GM23338 (cell line): ENCODE results near the gene TFEB. TPM values are rescaled to one million over a fixed set of nuclear protein-coding genes. Genes with fewer than 3 reads are reported as not detected.

Experiments
- ATAC-seq: fragments of 200-7000 bp; cut with Tn5 transposase; 3 replicates; pipeline ENCODE4 v1.9.1; 2020
- DNase-seq: peaks from one replicate; pipeline ENCODE4 v3.0.0-alpha.2; 2015; ENCODE audit warnings: low spot score
- H2AFZ ChIP-seq: fragments of 200-600 bp; sonication (generic); 2 replicates; pipeline ENCODE4 v1.8.0; 2016; ENCODE audit warnings: antibody characterized with exemption, mild to moderate bottlenecking, moderate library complexity
- H3F3A ChIP-seq: fragments of 200-600 bp; sonication (generic); replicated peaks from 2 replicates; pipeline ENCODE4 v1.8.0; 2017; ENCODE audit warnings: antibody characterized with exemption, mixed run types, low read depth
- H3K27ac ChIP-seq: fragments of 200-600 bp; sonication (generic); 2 replicates; pipeline ENCODE4 v1.6.1; 2016; ENCODE audit warnings: low read depth
- H3K27me3 ChIP-seq: fragments of 200-600 bp; sonication (generic); 2 replicates; pipeline ENCODE4 v1.8.0; 2016; ENCODE audit warnings: mild to moderate bottlenecking, mixed run types, moderate library complexity; ENCODE audit not compliant: insufficient read depth
- H3K36me3 ChIP-seq: fragments of 200-600 bp; sonication (generic); 2 replicates; pipeline ENCODE4 v1.8.0; 2016; ENCODE audit warnings: mild to moderate bottlenecking; ENCODE audit not compliant: insufficient read depth
- H3K4me1 ChIP-seq: fragments of 200-600 bp; sonication (generic); 2 replicates; pipeline ENCODE4 v1.8.0; 2016; ENCODE audit warnings: mild to moderate bottlenecking, moderate library complexity; ENCODE audit not compliant: insufficient read depth
- H3K4me2 ChIP-seq: fragments of 200-600 bp; sonication (generic); 2 replicates; pipeline ENCODE4 v1.7.1; 2017; ENCODE audit warnings: mixed run types
- H3K4me3 ChIP-seq: fragments of 200-600 bp; sonication (generic); 2 replicates; pipeline ENCODE4 v1.6.1; 2016; ENCODE audit warnings: mixed run types
- H3K79me2 ChIP-seq: fragments of 200-600 bp; sonication (generic); replicated peaks from 2 replicates; pipeline ENCODE4 v1.8.0; 2017; ENCODE audit warnings: mild to moderate bottlenecking; ENCODE audit not compliant: insufficient read depth
- H3K9me2 ChIP-seq: fragments of 200-600 bp; sonication (generic); 2 replicates; pipeline ENCODE4 v1.8.0; 2017; ENCODE audit not compliant: insufficient read depth
- H4K20me1 ChIP-seq: fragments of 200-600 bp; sonication (generic); replicated peaks from 2 replicates; pipeline ENCODE4 v1.8.0; 2017; ENCODE audit warnings: mild to moderate bottlenecking; ENCODE audit not compliant: insufficient read depth
- H3K27ac Mint-ChIP-seq: 2 replicates; pipeline ENCODE4 v1.8.0; 2020; ENCODE audit warnings: inconsistent platforms, mild to moderate bottlenecking, moderate library complexity, mixed read lengths
- H3K27me3 Mint-ChIP-seq: 3 replicates; pipeline ENCODE4 v1.8.0; 2022; ENCODE audit warnings: low read depth, mild to moderate bottlenecking, moderate library complexity, mixed read lengths, inconsistent platforms; ENCODE audit not compliant: insufficient read depth, poor library complexity
- H3K36me3 Mint-ChIP-seq: 3 replicates; pipeline ENCODE4 v1.8.0; 2021; ENCODE audit warnings: low read depth, mild to moderate bottlenecking, inconsistent platforms, moderate library complexity, mixed read lengths
- H3K4me1 Mint-ChIP-seq: 3 replicates; pipeline ENCODE4 v1.8.0; 2020; ENCODE audit warnings: mild to moderate bottlenecking, inconsistent platforms, mixed read lengths
- H3K4me3 Mint-ChIP-seq: 3 replicates; pipeline ENCODE4 v1.8.0; 2021; ENCODE audit warnings: moderate library complexity, mild to moderate bottlenecking, inconsistent platforms, mixed read lengths
- H3K9me3 Mint-ChIP-seq: 3 replicates; pipeline ENCODE4 v1.8.0; 2020; ENCODE audit warnings: moderate library complexity, mild to moderate bottlenecking, inconsistent platforms, mixed read lengths
- CTCF ChIP-seq, 2 experiments: fragments of 200-600 bp in 1 of 2; sonication (generic) in 1 of 2; conservative IDR thresholded peaks; 2 replicates each; pipeline versions ENCODE4 v1.5.1 to v1.6.1; 2016 to 2017; ENCODE audit warnings: antibody characterized with exemption in 2 of 2, low read depth in 2 of 2, mild to moderate bottlenecking in 2 of 2, moderate library complexity in 1 of 2
- EZH2 ChIP-seq: fragments of 200-600 bp; sonication (generic); IDR thresholded peaks from one replicate; pipeline ENCODE4 v1.8.0; 2017; ENCODE audit warnings: antibody characterized with exemption, mild to moderate bottlenecking, low read depth; ENCODE audit not compliant: unreplicated experiment
- JUNB ChIP-seq: IDR thresholded peaks from one replicate; pipeline ENCODE4 v1.6.1; 2016; ENCODE audit warnings: antibody characterized with exemption; ENCODE audit not compliant: unreplicated experiment
- NANOG ChIP-seq: IDR thresholded peaks from 2 replicates; pipeline ENCODE4 v1.6.1; 2016; ENCODE audit warnings: antibody characterized with exemption, borderline replicate concordance
- polyA plus RNA-seq: library from polyadenylated mRNA; unstranded; fragments of >200 nt; fragmentation: Nextera tagmentation; extraction: Ambion mirVana; gene quantifications from 2 replicates; pipeline ENCODE4 v1.2.1, GENCODE V29; 2016
- total RNA-seq: library from RNA; depleted of rRNA; stranded (reverse); fragments of >200 nt; shearing (Covaris generic); gene quantifications from 2 replicates; pipeline ENCODE4 v1.2.3, GENCODE V29; 2014
- TF ChIP-seq, protein P1 (sequence below): IDR thresholded peaks from one replicate; pipeline ENCODE4 v1.6.1; 2018; ENCODE audit warnings: antibody characterized with exemption; ENCODE audit not compliant: unreplicated experiment
- TF ChIP-seq, protein P2 (sequence below): fragments of 250-450 bp; sonication (Bioruptor Pico); IDR thresholded peaks from 2 replicates; pipeline ENCODE4 v1.5.0; 2020; ENCODE audit warnings: mild to moderate bottlenecking, moderate library complexity

The TFEB gene
- total and polyA plus RNA-seq, 2 experiments from 2014 or later = 1.3 to 4.3 TPM

GRCh38 chr6:41708856-41709255 is 26.6 kb downstream of the TFEB start:
- no peaks in the 10 kb centered on the region for H4K20me1 ChIP-seq
- H3K27me3 Mint-ChIP-seq = peaks cover 8% of the 10 kb centered on the region
- DNase-seq (no peak), ATAC-seq (no peak)
- no peaks in the 10 kb centered on the region for H3K9me3 Mint-ChIP-seq
- no peaks in the 10 kb centered on the region for H3F3A ChIP-seq
- H3K4me3 Mint-ChIP-seq = no peak overlapping the region
- no peak overlapping the region for H3K27ac Mint-ChIP-seq
- H3K27ac ChIP-seq = no peak overlapping the region
- H3K9me2 ChIP-seq = no peaks in the 10 kb centered on the region
- no peak overlapping the region for H2AFZ ChIP-seq
- TF ChIP-seq JUNB (no peak), EZH2 (no peak), NANOG (no peak)
- H3K4me3 ChIP-seq = no peak overlapping the region
- no peaks in the 10 kb centered on the region for H3K79me2 ChIP-seq
- H3K4me1 ChIP-seq = peaks cover 6% of the 10 kb centered on the region; the same call in 1 of the 2 replicates
- no peak overlapping the region for H3K4me2 ChIP-seq
- H3K36me3 ChIP-seq = no peaks in the 10 kb centered on the region
- H3K27me3 ChIP-seq = no peaks in the 10 kb centered on the region
- H3K36me3 Mint-ChIP-seq = no peaks in the 10 kb centered on the region
- H3K4me1 Mint-ChIP-seq = peaks cover 9% of the 10 kb centered on the region

DNA sequence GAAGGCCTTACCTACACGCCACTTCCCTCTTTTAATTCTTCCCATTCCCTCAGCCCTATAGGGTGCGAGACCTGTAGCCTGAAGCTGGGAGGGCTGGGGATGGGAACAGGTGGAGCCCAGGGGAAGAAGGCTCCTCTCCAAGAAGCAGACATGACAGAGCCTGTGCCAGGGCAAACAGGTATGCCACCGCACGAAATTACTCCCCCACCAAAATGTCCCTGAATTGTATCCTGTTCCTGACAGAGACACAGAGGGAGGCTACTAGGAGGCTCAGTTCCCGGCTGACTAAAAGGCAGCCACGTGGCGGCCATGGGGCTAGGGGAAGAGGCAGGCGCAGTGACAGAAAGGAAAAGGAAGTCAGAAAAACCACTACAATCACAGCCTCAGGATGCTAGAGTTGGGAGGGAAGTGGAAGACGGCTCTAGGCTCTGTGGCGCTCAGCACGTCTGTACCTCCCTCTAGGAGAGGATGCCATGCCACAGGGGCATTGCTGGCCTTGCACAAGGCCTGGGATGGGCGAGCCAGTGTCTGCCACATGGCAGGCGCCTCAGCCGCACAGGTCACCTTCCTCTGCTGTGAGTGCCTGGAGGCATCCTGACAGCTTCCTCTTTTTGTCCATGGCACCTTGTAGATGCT is 27.7 kb downstream of the TFEB start:
- no peaks in the 10 kb centered on the region for H3K79me2 ChIP-seq
- no peak overlapping the region for H2AFZ ChIP-seq
- no peaks in the 10 kb centered on the region for H3F3A ChIP-seq
- no peak overlapping the region for H3K4me3 Mint-ChIP-seq
- no peaks in the 10 kb centered on the region for H3K9me3 Mint-ChIP-seq
- H3K4me1 Mint-ChIP-seq = peaks cover 9% of the 10 kb centered on the region
- peaks cover 8% of the 10 kb centered on the region for H3K27me3 Mint-ChIP-seq
- no peak for TF ChIP-seq JUNB
- no peak for TF ChIP-seq EZH2
- TF ChIP-seq, protein P1, sequence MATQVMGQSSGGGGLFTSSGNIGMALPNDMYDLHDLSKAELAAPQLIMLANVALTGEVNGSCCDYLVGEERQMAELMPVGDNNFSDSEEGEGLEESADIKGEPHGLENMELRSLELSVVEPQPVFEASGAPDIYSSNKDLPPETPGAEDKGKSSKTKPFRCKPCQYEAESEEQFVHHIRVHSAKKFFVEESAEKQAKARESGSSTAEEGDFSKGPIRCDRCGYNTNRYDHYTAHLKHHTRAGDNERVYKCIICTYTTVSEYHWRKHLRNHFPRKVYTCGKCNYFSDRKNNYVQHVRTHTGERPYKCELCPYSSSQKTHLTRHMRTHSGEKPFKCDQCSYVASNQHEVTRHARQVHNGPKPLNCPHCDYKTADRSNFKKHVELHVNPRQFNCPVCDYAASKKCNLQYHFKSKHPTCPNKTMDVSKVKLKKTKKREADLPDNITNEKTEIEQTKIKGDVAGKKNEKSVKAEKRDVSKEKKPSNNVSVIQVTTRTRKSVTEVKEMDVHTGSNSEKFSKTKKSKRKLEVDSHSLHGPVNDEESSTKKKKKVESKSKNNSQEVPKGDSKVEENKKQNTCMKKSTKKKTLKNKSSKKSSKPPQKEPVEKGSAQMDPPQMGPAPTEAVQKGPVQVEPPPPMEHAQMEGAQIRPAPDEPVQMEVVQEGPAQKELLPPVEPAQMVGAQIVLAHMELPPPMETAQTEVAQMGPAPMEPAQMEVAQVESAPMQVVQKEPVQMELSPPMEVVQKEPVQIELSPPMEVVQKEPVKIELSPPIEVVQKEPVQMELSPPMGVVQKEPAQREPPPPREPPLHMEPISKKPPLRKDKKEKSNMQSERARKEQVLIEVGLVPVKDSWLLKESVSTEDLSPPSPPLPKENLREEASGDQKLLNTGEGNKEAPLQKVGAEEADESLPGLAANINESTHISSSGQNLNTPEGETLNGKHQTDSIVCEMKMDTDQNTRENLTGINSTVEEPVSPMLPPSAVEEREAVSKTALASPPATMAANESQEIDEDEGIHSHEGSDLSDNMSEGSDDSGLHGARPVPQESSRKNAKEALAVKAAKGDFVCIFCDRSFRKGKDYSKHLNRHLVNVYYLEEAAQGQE = no peak
- no peak for TF ChIP-seq CTCF (conservative IDR thresholded peaks at IDR 0.05; ENCODE audit: low read depth in 2 of 2)
- TF ChIP-seq, protein P2, sequence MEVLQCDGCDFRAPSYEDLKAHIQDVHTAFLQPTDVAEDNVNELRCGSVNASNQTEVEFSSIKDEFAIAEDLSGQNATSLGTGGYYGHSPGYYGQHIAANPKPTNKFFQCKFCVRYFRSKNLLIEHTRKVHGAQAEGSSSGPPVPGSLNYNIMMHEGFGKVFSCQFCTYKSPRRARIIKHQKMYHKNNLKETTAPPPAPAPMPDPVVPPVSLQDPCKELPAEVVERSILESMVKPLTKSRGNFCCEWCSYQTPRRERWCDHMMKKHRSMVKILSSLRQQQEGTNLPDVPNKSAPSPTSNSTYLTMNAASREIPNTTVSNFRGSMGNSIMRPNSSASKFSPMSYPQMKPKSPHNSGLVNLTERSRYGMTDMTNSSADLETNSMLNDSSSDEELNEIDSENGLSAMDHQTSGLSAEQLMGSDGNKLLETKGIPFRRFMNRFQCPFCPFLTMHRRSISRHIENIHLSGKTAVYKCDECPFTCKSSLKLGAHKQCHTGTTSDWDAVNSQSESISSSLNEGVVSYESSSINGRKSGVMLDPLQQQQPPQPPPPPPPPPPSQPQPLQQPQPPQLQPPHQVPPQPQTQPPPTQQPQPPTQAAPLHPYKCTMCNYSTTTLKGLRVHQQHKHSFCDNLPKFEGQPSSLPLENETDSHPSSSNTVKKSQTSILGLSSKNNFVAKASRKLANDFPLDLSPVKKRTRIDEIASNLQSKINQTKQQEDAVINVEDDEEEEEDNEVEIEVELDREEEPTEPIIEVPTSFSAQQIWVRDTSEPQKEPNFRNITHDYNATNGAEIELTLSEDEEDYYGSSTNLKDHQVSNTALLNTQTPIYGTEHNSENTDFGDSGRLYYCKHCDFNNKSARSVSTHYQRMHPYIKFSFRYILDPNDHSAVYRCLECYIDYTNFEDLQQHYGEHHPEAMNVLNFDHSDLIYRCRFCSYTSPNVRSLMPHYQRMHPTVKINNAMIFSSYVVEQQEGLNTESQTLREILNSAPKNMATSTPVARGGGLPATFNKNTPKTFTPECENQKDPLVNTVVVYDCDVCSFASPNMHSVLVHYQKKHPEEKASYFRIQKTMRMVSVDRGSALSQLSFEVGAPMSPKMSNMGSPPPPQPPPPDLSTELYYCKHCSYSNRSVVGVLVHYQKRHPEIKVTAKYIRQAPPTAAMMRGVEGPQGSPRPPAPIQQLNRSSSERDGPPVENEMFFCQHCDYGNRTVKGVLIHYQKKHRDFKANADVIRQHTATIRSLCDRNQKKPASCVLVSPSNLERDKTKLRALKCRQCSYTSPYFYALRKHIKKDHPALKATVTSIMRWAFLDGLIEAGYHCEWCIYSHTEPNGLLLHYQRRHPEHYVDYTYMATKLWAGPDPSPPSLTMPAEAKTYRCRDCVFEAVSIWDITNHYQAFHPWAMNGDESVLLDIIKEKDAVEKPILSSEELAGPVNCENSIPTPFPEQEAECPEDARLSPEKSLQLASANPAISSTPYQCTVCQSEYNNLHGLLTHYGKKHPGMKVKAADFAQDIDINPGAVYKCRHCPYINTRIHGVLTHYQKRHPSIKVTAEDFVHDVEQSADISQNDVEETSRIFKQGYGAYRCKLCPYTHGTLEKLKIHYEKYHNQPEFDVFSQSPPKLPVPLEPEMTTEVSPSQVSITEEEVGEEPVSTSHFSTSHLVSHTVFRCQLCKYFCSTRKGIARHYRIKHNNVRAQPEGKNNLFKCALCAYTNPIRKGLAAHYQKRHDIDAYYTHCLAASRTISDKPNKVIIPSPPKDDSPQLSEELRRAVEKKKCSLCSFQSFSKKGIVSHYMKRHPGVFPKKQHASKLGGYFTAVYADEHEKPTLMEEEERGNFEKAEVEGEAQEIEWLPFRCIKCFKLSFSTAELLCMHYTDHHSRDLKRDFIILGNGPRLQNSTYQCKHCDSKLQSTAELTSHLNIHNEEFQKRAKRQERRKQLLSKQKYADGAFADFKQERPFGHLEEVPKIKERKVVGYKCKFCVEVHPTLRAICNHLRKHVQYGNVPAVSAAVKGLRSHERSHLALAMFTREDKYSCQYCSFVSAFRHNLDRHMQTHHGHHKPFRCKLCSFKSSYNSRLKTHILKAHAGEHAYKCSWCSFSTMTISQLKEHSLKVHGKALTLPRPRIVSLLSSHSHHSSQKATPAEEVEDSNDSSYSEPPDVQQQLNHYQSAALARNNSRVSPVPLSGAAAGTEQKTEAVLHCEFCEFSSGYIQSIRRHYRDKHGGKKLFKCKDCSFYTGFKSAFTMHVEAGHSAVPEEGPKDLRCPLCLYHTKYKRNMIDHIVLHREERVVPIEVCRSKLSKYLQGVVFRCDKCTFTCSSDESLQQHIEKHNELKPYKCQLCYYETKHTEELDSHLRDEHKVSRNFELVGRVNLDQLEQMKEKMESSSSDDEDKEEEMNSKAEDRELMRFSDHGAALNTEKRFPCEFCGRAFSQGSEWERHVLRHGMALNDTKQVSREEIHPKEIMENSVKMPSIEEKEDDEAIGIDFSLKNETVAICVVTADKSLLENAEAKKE (CRISPR knock-in tag) = no peak
- TF ChIP-seq NANOG = no peak
- H3K4me2 ChIP-seq = no peak overlapping the region
- H4K20me1 ChIP-seq = no peaks in the 10 kb centered on the region
- no peaks in the 10 kb centered on the region for H3K36me3 ChIP-seq
- H3K27ac ChIP-seq = no peak overlapping the region
- no peak for ATAC-seq
- H3K36me3 Mint-ChIP-seq = no peaks in the 10 kb centered on the region
- H3K4me3 ChIP-seq = no peak overlapping the region
- H3K27ac Mint-ChIP-seq = no peak overlapping the region
- H3K4me1 ChIP-seq = peaks cover 6% of the 10 kb centered on the region; the same call in 1 of the 2 replicates
- no peaks in the 10 kb centered on the region for H3K9me2 ChIP-seq
- DNase-seq = no peak
- H3K27me3 ChIP-seq = no peaks in the 10 kb centered on the region
